HT-29 (cell line): Measurements from ENCODE around the gene EFNA1. TPM values are rescaled to one million over a fixed set of nuclear protein-coding genes. Genes with fewer than 3 reads are reported as not detected.
"Not testable (repeated sequence)": the region's sequence is repeated elsewhere in the genome, so short reads cannot be mapped to it uniquely, and the experiment has no call there.

Experiments
- DNase-seq: peaks from one replicate; pipeline ENCODE4 v3.0.0-alpha.2; 2015; ENCODE audit warnings: low spot score
- total RNA-seq: library from RNA; depleted of rRNA; stranded (reverse); fragments of >200 nt; shearing (Covaris generic); gene quantifications from 2 replicates; pipeline ENCODE4 v1.2.3, GENCODE V29; 2014

Gene EFNA1
- total RNA-seq, 1 experiment from 2014 or later = 62.7 TPM

DNA sequence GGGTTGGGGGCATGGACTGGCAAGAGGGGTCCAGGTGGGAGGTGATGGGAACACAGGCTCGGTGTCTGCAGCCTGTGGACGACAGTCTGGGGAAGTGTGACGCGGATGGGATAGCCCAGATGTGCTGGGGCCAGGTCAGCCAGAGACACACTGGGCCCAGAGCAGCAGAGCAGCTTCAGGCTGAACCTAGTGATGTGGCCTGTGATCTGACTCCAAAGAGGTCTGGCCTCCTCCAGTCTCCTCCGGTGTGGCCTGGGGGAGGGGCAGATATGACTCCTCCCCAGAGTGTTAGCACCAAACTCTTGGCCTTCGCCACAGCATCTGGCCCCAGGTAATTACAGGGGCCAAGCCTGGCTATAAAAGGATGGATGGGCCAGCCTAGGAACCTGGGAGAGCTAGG lies 35.5 kb upstream of the EFNA1 start:
- no peak for DNase-seq

DNA sequence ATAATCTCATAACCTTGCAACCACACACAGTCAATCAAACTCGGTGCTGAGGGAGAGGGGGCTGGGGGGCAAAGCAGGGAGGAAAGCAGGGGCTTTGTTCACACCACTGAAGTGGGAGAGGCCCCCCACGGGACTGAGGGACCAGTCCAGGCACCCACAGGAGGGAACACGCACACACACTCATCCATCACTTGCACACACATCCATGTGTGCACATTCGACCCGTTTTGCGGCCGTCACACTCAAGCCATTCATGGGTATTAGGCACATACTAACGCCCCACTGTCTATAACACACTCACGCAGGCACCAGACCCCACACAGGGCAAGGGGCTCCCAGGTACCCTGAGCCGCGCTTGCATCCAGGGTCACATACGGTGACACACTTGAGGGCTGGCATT lies 35.0 kb upstream of the EFNA1 start:
- no peak for DNase-seq

DNA sequence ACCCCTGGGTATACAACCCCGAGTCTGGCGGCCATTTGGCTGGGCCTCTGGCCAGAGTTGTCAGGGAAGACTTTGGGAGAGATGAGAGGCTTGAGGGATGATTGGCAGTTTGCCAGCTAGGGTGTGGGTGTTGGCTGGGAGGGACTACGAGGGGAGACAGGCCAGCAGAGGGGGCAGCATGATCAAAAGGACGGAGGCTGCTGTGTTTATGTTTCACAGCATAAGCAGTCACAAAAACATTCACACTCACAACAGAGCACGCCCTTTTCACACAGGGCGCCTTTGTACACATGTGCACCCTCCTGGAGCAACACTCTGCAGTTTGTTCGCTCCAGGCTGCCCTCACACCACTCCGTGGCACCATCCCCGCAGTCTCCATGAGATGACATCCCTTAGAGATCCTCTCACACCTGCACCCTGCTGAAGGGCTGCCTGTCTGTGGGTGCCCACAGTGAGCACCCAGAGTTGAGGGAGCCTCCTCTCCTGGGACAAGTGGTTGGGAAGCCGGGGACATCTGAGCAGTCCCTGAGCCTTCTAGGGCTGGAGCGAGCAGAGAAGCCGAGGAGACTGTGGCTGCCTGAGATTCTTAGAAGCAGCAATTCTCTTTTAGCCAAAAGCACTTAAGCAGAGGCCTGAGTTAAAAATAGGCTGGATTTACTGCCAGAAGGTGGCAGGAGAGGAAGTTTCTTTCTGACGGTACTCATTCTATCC lies 33.6 kb upstream of the EFNA1 start:
- peak; percentile 57 for DNase-seq

- DNase-seq = no peak
These were observed 33.1 kb upstream of the EFNA1 start for GRCh38 chr1:155094622-155094948.

- no peak for DNase-seq
These were observed 28.3 kb upstream of the EFNA1 start for GRCh38 chr1:155099331-155099730.

GRCh38 chr1:155103325-155103724 lies 24.4 kb upstream of the EFNA1 start:
- no peak for DNase-seq

DNA sequence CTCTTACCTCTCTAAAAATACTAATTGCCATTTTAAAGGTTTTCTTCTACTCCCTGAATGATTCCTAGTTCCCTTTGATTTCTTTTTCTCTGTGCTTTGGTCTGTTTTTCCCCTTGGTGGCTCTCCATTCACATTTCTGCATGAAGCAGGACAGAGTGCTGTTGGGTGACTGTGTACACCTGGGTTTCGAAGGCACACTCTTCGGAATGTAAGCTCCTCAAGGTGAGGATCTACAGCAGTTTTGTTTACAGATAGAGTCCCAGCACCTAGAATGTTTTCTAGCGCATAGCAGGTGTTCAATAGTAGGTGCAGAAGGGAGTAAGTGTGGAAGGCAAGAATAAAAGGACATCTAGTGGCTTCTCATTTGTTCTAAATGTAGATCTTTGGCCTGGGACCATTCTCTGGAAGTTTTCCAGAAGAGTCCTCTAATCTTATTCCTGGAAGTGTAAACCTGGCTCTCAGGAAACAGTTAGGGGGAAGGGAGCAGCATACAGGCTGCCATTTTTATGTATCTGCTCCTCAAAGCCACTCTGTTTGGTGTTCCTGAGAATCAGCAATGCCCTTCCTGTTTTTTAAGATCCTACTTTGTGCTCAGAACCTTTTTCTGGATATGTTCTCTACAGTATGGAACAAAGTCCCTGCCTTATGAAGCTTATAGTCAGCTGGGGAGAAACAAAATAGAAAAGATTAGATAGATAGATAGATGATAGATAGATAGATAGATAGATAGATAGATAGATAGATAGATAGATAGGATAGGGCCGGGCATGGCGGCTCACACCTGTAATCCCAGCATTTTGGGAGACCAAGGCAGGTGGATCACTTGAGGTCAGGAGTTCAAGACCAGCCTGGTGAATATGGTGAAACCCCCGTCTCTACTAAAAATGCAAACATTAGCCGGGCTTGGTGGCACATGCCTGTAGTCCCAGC lies 22.8 kb upstream of the EFNA1 start:
- no peak for DNase-seq

DNA sequence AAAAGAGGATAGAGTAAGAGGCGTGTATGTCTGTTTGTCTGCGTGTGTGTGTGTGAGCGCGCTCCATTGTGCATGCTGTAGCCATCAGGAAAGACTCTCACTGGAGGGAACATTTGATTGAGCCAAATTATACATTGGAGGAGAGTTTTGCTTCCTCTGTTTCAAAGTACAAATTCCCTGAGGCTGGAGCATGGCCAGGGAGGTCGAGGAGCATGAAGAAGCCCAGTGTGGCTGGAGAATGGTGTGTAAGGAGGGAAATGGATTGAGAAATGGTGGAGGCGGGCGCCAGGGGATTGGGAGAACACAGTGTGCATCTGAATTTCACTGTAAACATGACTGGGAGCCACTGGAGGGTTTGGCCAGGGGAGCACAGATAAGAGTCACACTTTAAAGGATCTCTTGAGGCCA lies 22.1 kb upstream of the EFNA1 start:
- no peak for DNase-seq

- no peak for DNase-seq
These were observed 20.8 kb upstream of the EFNA1 start for GRCh38 chr1:155106862-155107261.

DNA sequence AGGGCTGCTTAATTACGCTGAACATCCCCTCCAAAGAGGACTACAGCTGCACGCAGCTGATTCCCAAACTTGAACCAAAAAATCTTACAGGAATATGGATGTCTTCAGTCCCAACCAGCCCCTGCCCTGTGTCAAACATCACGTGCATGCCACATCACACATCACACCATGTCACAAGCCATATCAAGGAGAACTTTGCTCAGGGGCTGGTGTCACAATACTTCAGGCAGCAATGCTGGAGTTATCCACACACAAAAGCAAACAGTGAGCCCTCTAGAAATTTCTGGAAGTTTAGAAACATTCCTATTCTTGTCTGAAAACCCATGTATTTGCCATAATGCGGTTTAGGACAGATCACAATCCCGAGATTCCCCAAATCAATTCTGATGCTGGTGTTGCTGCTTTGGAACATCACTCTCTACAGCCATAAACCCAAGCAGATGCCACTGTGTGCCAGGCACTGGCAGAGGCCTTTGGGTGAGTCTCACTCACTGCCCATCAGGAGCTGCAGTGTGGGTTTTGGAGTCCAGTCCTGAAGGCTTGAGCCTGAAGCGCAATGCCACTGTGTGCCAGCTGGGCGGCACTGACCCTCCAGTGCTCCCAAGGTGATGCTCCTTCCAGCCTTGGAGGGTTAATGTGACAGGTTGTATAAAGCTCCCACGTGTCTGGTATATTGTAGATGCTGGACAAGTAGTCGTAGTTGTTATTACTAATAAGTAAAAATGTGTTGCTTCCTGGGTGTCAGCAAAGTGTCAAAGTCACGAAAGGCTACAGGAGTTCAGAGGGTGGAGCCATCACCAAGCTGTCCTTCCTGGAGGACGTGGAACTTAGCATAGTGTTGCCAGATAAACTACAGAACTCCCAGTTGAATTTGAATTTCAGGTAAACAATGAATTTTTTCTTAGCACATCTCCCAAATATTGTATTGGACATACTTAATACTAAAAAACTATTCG lies 20.1 kb upstream of the EFNA1 start:
- DNase-seq = peak; percentile 44

DNA sequence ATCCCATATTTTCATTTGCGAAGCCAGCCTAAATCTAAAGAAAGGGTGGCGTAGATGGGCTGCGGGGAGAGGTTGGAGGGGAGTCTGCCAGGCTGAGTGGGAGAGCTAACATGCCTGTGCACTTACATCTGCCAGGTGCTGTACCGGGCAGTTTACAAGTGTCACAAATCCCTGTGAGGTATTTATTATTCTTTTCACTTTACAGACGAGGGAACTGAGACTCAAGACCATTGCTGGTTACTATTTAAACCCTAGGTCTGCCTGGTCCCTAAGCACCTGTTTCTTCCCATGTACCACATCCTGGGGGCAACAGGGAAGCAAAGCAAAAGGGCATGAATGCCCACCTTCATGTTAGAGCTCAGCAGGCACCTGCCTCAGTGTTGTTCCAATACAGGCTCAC lies 19.4 kb upstream of the EFNA1 start:
- DNase-seq = no peak

DNA sequence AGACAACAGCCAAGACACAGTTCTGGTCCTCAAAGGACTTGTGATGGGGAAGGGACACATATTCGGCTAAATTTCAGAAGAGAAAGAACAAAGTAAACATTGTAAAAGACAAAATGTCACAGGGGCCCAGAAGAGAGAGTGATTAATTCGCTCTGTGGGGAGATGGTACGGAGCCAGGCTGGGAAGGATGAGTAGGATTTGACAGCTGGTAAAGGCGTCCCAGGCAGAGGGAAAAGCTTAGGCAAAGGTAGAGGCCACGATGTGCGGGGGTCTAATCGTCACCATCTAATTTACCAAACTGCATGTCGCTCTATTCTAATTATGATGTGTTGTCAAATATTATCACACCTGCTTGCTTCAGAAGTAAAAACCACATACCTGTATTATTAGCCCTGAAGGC lies 17.3 kb upstream of the EFNA1 start:
- no peak for DNase-seq

DNA sequence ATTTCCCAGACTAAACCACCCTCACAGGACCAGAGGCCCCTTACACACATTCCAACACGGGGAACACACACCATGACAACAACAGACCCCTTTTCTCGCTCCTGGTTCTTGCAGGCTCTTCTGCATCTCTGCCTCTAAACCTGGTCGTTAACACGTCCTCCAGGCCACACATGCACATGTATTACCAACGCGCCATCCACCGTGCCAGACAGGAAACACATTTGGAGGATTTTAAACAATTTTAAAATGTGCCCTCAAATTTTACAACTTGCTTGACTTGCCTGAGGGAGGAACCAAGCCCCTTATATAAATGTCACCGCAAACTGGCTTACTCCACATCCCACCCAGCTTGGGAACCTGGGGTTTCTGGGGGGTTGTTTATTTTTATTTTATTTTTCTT lies 16.9 kb upstream of the EFNA1 start:
- no peak for DNase-seq

DNA sequence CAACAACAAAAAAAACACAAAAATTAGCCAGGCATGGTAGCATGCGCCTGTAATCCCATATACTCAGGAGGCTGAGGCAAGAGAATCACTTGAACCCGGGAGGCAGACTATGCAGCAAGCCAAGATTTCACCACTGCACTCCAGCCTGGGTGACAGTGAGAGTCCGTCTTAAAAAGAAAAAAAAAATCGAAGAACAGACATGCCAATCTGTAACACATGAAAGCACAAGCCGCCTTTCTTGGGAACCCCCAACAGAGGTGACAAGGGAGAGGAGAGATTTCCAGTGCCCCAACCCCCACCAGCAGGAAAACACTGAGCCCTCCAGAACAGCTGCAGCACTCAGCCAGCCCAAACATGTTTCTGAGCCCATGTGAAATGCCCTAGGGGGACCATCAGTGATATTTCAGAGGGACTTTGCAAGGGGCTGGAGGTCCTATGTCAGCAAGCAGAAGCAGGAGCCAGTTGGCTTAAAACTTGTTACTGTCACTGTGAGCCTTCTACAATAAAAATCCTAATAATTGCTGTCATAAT lies 14.2 kb upstream of the EFNA1 start:
- no peak for DNase-seq

DNA sequence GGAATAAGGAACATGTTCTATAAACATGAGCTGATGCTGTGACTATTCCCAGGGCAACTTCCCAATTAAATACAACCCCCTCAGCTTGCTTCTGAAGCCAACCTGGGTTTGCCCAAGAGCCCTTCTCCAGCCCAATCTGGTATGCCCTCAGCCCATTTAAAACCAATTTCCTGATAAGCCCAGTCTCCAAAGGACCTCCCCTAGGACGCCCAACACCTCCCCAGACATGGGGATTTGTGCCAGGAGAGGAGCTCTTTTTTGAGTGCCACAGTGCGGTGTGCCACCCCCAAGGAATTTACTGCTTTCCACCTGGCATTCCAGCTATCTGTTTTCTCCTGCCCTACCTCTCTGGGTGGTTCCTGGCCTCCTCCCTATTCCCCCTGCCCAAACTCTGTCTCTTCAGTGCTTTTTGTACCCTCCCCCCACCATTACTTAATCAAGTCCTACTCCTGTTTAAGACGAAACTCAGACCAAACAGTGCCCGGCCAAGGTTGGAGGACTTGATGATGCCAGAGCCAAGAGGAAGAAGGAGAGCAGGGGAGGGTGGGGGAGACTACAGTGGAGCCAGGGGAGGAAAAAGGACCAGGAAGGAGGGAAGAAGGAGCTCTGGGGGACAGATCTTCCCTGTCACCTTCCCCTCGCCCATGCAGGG lies 11.4 kb upstream of the EFNA1 start:
- DNase-seq = no peak

DNA sequence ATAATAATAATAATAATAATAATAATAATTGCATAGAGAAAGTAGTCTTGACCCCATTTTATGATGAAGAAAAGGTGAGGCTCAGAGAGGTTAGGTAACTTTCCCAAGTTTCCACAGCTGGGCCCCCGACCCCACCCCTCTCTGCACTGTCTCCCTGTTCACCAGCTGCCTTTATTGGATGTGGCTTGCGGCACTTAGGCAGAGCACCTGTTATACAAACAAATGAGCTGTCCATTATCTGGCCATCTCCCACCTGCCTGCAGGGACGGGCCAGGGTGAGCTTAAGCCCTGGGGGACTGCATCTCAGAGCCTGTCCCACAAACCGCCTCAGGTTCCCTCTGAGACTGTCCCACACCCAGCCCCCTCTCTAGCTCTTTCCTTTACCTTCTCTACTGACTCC lies 10.1 kb upstream of the EFNA1 start:
- no peak for DNase-seq

DNA sequence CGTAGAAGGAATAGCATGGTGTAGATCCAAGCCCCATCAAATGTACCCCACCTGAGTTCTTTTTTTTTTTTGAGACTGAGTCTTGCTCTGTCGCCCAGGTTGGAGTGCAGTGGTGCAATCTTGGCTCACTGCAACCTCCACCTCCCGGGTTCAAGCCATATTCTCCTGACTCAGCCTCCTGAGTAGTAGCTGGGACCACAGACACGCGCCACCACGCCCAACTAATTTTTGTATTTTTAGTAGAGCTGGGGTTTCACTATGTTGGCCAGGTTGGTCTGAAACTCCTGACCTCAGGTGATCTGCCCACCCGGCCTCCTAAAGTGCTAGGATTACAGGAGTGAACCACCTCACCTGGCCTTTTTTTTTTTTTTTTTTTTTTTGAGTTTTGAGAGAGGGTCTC lies 9.6 kb upstream of the EFNA1 start:
- DNase-seq = not testable (repeated sequence)

DNA sequence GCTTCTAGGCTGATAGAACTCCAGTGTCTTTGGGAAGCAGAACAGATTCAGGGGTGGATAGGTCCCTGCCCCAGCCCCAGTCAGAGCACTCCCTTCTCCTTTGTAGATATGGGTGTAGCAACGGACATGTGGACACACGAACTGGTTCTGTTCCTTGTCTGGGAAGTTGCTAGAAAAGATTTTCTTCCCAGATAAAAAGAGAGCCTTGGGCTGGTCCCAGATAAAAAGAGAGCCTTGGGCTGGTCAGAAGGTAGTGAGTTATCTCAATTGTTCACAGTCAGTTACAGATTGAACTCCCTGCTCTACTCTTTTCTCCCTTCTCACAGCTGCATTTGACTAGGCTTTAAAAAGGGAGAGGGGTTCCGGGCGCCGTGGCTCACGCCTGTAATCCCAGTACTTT lies 7.4 kb upstream of the EFNA1 start:
- peak; percentile 26 for DNase-seq

DNA sequence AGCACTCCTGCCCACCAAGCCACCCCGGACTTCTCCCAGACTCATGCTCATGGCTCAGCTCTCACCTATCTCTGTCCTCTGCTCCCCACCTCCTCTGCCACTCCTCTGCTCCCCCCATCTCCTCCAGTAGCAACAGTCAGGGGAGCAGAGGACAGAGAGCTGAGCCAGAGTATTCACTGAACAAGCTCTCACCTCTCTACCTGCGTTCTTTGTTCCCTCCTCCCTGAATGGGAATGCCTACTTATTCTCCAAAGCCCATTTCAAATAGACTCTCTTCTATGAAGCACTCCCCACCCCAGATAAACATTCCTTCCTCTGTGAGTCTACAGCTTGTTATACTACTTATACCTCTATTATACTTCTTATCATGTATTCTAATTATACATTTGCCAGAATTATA lies 6.4 kb upstream of the EFNA1 start:
- no peak for DNase-seq

GRCh38 chr1:155122308-155122707 lies 5.4 kb upstream of the EFNA1 start:
- DNase-seq = no peak

GRCh38 chr1:155123801-155124200 lies 3.9 kb upstream of the EFNA1 start:
- DNase-seq = no peak
